PC-9 (cell line): ENCODE data around the gene CACNA1D.

Experiments used
- EZH2 ChIP-seq: fragments of 200-600 bp; sonication (generic); IDR thresholded peaks from 2 replicates; pipeline ENCODE4 v1.8.0; 2017; ENCODE audit warnings: antibody characterized with exemption, low read depth
- TF ChIP-seq, protein P1 (sequence below): fragments of 200-600 bp; sonication (generic); conservative IDR thresholded peaks from 2 replicates; pipeline ENCODE4 v1.6.1; 2017; ENCODE audit warnings: mixed run types, antibody characterized with exemption, mild to moderate bottlenecking, moderate library complexity

DNA sequence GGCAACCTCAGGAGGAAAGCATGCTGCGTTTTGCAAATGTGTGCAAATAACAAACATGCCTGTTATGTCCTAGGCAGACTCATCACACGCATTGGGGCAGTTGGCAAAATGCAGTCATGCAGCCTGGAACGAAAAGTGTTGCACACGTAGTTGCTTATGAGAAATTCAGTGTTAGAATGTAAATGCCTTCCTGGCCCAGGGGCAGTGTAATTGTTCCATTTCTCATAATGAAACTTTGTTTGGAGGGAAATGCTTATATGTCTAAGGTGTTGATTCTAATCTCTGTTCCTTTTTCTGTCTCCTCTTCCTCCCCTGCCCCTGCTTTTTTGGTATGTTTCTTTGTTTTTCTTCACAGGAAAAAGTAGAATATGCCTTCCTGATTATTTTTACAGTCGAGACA lies 156.0 kb downstream of the CACNA1D start:
- TF ChIP-seq, protein P1, sequence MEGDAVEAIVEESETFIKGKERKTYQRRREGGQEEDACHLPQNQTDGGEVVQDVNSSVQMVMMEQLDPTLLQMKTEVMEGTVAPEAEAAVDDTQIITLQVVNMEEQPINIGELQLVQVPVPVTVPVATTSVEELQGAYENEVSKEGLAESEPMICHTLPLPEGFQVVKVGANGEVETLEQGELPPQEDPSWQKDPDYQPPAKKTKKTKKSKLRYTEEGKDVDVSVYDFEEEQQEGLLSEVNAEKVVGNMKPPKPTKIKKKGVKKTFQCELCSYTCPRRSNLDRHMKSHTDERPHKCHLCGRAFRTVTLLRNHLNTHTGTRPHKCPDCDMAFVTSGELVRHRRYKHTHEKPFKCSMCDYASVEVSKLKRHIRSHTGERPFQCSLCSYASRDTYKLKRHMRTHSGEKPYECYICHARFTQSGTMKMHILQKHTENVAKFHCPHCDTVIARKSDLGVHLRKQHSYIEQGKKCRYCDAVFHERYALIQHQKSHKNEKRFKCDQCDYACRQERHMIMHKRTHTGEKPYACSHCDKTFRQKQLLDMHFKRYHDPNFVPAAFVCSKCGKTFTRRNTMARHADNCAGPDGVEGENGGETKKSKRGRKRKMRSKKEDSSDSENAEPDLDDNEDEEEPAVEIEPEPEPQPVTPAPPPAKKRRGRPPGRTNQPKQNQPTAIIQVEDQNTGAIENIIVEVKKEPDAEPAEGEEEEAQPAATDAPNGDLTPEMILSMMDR = no peak
- TF ChIP-seq EZH2 = no peak
